K562 (cell line): ENCODE measurements around the gene NT5C.

Experiments used
- CEBPG ChIP-seq, 3 experiments: fragments of 200-800 bp in 1 of 3; sonication (Bioruptor generic) in 1 of 3; sonication (generic) in 1 of 3; formaldehyde crosslinking in 1 of 3; IDR thresholded peaks in 2 of 3; conservative IDR thresholded peaks in 1 of 3; 2 replicates each; pipeline versions ENCODE4 v1.6.1 to v1.8.0; 2016 to 2022; ENCODE audit warnings: missing compliant biosample characterization in 2 of 3, missing genetic modification characterization in 2 of 3, mild to moderate bottlenecking in 1 of 3, missing genetic modification reagents in 1 of 3
- CTCF ChIP-seq, 3 experiments: IDR thresholded peaks in 2 of 3; conservative IDR thresholded peaks in 1 of 3; 2 replicates each; pipeline ENCODE4 v1.5.1; 2011 to 2012; ENCODE audit warnings: low read length in 3 of 3, mild to moderate bottlenecking in 3 of 3, control low read depth in 2 of 3, improper control_type of control experiment in 1 of 3, inconsistent platforms in 1 of 3, low read depth in 1 of 3, mixed read lengths in 1 of 3, moderate library complexity in 1 of 3; ENCODE audit not compliant: insufficient read depth in 2 of 3
- ELK1 ChIP-seq: sonication (generic); formaldehyde crosslinking; IDR thresholded peaks from 2 replicates; pipeline ENCODE4 v1.8.1; 2022; ENCODE audit warnings: missing genetic modification reagents
- FOXM1 ChIP-seq, 2 experiments: fragments of 450-650 bp in 1 of 2; sonication (generic) in 1 of 2; formaldehyde crosslinking in 1 of 2; IDR thresholded peaks; 2 replicates each; pipeline versions ENCODE4 v1.6.1 to v1.9.0; 2017 to 2022; ENCODE audit warnings: low read depth in 2 of 2, mild to moderate bottlenecking in 2 of 2, missing genetic modification reagents in 1 of 2, moderate library complexity in 1 of 2
- NR3C1 ChIP-seq: sonication (generic); formaldehyde crosslinking; IDR thresholded peaks from 2 replicates; pipeline ENCODE4 v1.8.1; 2022; ENCODE audit warnings: missing genetic modification reagents
- PCBP1 ChIP-seq: fragments of 200-400 bp; formaldehyde crosslinking; IDR thresholded peaks from 2 replicates; pipeline ENCODE4 v1.6.1; 2018; ENCODE audit warnings: mild to moderate bottlenecking, low read depth, low read length; ENCODE audit not compliant: poor library complexity, severe bottlenecking
- PCBP2 ChIP-seq: fragments of 200-400 bp; formaldehyde crosslinking; IDR thresholded peaks from 2 replicates; pipeline ENCODE4 v1.6.1; 2018; ENCODE audit warnings: low read length, low read depth, mild to moderate bottlenecking, moderate library complexity; ENCODE audit not compliant: poor library complexity, severe bottlenecking
- PKNOX1 ChIP-seq: fragments of 450-650 bp; IDR thresholded peaks from 2 replicates; pipeline ENCODE4 v1.6.1; 2016
- POLR2AphosphoS5 ChIP-seq: IDR thresholded peaks from 2 replicates; pipeline ENCODE4 v1.6.1; 2011; ENCODE audit warnings: mild to moderate bottlenecking, low read depth, low read length, moderate library complexity; ENCODE audit not compliant: control insufficient read depth, insufficient read depth
- PREB ChIP-seq: sonication (generic); formaldehyde crosslinking; IDR thresholded peaks from 2 replicates; pipeline ENCODE4 v1.8.1; 2023; ENCODE audit warnings: mild to moderate bottlenecking, missing genetic modification reagents
- PRMT5 ChIP-seq: sonication (generic); formaldehyde crosslinking; IDR thresholded peaks from 2 replicates; pipeline ENCODE4 v1.5.0; 2020; ENCODE audit warnings: missing genetic modification reagents
- SIRT6 ChIP-seq: IDR thresholded peaks from one replicate; pipeline ENCODE4 v1.6.1; 2012; ENCODE audit warnings: low read depth, mild to moderate bottlenecking, control low read depth, inconsistent platforms, low read length, moderate library complexity
- TEAD2 ChIP-seq: fragments of 450-650 bp; IDR thresholded peaks from 2 replicates; pipeline ENCODE4 v1.6.1; 2016; ENCODE audit warnings: missing genetic modification characterization, control low read depth, missing compliant biosample characterization

- TF ChIP-seq SIRT6 (no peak), PCBP1 (no peak), FOXM1 (IDR thresholded peaks at IDR 0.05; ENCODE audit: low read depth) (no peak), FOXM1 (CRISPR knock-in tag; IDR thresholded peaks at IDR 0.05; ENCODE audit: low read depth) (no peak), NR3C1 (no peak), PCBP2 (no peak), TEAD2 (tag) (no peak), PRMT5 (CRISPR knock-in tag) (no peak), PREB (CRISPR knock-in tag) (no peak), CTCF (IDR thresholded peaks at IDR 0.05 in 2 of 3, conservative IDR thresholded peaks at IDR 0.05 in 1 of 3; ENCODE audit: insufficient read depth in 2 of 3, low read depth in 1 of 3, low read length in 3 of 3) (no peak), CEBPG (CRISPR knock-in tag; IDR thresholded peaks at IDR 0.05) (no peak), CEBPG (tag; conservative IDR thresholded peaks at IDR 0.05 in 1 of 2, IDR thresholded peaks at IDR 0.05 in 1 of 2) (no peak), POLR2AphosphoS5 (no peak), PKNOX1 (no peak), ELK1 (CRISPR knock-in tag) (no peak)
Observed at GRCh38 chr17:75097865-75098264, 33.7 kb downstream of the NT5C start.
